T47D (cell line): ENCODE data around the gene WDR35.
A peak's percentile ranks its signal among the peaks of the same experiment; 100 is the strongest.

Source experiments
- DNase-seq, 2 experiments: peaks; one replicate each; pipeline versions ENCODE4 v3.0.0 to v3.0.0-alpha.2; 2011 to 2012; ENCODE audit warnings: low read depth in 1 of 2, low spot score in 1 of 2
- JUND ChIP-seq: IDR thresholded peaks from 2 replicates; pipeline ENCODE4 v1.6.1; 2012; ENCODE audit warnings: low read depth
- in situ Hi-C: cut with HindIII; loops from 2 replicates; pipeline ENCODE4 v1.10.0; 2016; ENCODE audit warnings: low sequenced_read_pairs, low pct_unique_long_range_greater_than_20kb

The WDR35 gene

DNA sequence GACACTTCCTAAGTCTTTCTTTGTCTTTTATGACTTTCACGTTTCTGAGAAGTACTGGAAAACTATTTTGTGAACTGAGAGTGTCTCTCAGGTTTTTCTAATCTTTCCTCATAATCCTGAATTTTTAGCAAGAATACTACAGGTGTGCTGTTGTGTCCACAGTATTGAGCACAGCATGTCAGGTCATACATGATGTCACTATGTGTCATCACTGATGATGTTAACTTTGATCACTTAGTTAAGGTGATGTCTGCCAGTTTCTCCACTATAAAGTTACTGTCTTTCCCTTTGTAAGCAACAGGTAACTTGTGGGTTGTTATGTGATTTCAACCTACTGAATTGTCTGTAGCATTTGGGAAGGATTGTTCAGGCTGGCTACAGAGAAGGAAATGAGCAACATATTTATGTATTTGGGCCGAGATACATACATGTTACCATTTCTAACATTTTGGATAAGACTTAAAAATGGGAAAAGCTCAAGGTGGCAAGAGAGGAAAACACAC is 11.5 kb upstream of the WDR35 start:
- no peak for DNase-seq
- no peak for TF ChIP-seq JUND
- in situ Hi-C loops: no loop called here

DNA sequence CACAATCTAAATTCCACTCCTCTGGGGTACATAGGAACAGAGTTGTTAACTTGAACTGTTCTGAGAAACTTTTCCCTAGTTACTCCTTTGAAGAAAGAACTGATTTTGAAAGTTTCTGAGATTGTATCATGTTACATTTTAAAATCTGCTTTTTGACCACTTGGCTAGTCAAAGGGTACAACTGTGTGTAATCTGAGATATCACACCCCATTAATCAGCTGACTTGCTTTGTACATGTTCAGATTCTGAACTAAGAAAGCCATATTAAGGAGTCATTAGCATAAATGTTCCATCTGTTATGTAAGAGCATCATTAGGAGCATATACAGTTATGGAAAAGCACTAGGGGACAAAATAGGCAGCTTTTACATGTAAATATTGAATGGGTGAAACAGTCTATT is 3.8 kb upstream of the WDR35 start:
- no peak for DNase-seq
- no peak for TF ChIP-seq JUND
- in situ Hi-C loops: no loop called here

DNA sequence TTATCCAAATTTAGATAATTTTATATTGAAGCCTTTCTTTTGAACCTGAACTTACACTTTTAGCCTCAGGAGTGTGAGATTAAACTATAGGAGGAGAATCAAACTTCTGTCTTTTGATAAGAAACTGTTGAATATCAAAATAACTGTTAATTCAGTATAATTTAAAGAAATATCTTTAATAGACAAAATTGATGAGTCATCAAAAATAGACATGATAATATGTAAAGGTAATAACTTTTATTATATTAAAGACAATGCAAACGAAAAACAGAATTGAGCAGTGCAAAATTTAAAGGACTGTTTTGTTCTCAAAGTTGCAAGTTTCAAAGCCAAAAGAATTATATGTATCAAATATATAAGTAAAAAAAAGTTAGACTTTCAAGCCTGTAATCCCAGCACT is 2.0 kb upstream of the WDR35 start:
- no peak for DNase-seq
- TF ChIP-seq JUND: no peak
- in situ Hi-C loops: no loop called here

DNA sequence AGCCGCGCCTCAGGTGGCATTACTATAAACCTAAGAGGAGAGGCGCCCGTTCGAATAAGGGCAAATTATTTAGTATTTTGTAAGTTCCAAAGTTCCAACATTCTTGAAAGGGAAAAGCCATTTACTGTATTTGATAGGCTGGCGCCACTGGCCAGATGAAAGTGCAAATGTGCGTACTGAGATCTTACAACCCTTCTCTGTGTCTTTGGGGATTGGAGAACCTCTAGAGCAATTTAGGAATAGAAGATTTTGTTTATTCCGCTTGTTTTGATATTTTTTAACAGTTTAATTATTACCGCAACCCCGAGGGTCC is 467 bp upstream of the WDR35 start:
- no peak for TF ChIP-seq JUND
- no peak for DNase-seq

DNA sequence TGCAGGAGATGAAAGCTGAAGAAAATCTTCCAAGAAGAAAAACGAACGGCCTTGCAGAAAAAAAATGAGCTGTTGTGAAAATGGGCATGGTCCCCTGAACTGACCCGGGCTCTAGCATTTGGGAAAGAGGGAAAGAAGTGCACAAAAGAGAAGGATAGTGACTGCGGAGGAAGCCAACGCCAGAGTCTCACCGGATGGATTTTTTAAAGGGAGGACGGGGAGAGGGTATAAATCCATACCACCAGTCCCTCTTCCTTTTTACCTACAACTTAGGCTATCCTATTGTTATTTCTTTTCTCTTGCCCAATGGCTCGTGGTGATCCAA is 601 bp downstream of the WDR35 start:
- in situ Hi-C loops: no loop called here
- TF ChIP-seq JUND: no peak
- DNase-seq: no peak

More for the DNA sequence above, 467 bp upstream of the WDR35 start:
- in situ Hi-C loops: no loop called here

DNA sequence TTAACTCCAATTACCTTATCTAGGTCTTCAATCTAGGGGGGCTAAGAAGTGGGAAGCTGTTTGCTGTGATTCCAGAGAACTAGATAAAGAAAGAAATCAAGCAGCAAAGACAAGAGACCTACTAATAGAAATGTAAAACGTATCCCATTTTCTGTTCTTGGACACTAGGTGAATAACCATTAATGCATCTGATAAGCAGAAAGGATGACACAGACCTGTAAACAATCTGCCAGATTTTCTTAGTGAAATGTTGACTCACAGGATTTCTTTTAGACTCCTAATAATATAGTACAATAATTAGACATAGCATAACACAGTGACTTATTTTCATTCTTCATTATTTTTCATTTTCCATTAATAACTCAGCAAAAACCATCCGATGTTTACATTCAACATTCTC is 1.3 kb downstream of the WDR35 start:
- in situ Hi-C loops: no loop called here
- no peak for DNase-seq
- TF ChIP-seq JUND: no peak

DNA sequence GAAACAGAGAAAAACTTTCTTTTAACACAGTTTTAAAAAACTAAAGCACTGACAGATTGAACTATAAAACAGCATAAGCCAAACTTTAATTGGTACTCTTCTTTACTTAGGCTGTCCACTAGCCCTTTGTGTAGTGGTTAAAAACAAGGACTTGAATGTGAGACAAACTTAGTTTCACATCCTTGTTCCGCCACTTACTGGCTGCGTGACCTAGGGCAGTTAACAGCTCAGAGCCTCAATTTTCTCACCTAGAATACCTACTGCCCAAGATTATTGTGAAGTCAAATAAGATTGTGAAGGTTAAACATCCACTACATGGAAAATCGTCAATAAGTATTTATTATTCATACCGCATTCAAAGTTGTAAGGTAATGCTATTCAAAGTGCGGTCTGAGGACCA is 2.0 kb downstream of the WDR35 start:
- no peak for DNase-seq
- no peak for TF ChIP-seq JUND
- in situ Hi-C loops: no loop called here

DNA sequence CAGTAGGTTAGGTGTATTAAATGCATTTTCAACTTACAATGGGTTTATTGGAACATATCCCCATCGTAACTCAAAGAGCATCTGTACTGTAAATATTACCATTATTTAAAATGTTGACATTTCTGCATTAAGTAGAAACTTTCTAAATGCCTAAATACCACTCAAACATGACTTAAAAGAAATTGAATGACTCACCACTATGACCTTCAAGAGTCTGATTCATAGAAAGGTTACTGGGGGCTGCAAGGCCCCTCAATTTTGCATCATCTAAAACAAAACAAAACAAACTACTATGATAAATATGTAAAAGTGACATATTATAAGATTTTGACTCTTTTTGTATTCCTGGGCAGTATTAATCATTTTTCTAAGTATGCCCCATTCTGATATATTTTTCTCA is 7.6 kb downstream of the WDR35 start:
- TF ChIP-seq JUND: no peak
- in situ Hi-C loops: no loop called here
- no peak for DNase-seq

DNA sequence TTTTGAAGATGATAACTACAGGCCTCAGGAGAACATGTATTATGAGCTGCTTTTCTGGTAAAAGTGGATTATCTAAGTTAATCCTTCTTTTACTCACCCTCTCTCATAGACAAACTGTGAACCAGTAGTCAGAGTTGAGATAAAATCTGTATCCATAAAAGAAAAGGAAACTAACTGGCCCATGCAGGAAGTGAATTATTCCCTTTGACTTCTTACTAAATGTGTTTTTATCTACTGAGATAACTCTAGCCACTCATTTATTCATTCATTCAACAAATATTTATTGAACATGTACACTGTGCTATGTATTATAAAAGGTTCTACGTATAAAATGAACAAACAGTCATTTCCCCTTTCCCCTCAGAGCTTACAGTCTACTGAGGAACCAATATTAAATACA is 10.0 kb downstream of the WDR35 start:
- DNase-seq: no peak
- in situ Hi-C loops: no loop called here
- no peak for TF ChIP-seq JUND

DNA sequence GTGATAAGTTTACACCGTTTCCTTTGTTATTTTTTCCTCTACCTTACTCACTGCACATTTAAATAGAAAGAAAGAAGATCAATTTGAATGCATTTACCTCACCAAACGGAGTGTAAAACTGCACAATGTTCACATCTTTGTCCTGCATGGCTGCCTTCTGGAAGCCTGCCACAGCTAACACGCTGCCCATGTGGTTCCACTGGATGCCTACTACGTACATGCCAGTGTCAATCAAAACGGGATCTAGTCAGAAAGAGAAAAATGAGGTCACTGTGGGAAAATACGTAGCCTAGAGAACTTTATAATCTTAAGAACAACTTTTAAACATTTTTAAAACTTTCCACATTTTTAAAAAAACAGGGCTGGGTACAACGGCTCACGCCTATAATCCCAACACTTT is 16.4 kb downstream of the WDR35 start:
- in situ Hi-C loops: no loop called here
- no peak for TF ChIP-seq JUND
- DNase-seq: no peak

DNA sequence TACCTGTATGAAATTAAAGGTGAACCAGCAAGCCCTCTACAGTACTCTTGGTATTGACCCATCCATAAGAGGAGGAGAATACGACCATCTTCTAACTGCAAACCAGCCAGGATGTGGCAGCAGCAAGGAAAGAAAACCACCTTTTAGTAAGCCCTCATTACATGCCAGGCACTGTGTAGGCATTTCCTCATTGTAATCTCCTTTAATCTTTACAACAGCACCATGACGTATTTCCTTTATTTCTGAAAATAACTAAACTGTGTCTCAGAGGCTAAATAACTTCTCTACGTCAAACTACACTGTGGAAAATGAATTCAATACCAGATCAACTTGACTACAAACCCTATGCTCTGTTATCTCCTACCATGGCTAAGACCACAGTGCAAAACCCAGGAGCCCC is 18.2 kb downstream of the WDR35 start:
- no peak for TF ChIP-seq JUND
- DNase-seq: no peak
- in situ Hi-C loops: no loop called here

DNA sequence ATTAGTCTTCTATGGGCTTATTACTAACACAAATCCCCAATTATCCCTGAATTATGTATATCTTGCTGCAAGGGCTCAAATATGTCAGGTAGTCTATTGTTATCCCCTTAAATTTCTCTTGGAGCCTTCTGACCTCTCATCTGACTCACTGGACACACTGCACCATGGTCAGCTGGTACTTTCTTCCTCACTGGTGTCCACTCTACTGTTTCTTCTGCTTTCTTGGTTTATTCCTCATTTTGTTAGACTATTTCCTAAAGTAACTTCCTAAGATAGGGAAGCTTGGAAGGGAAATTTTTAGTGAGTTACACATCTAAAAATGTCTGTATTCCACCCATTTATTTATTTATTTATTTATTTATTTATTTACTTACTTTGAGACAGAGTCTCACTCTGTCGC is 26.5 kb downstream of the WDR35 start:
- TF ChIP-seq JUND: no peak
- no peak for DNase-seq
- in situ Hi-C loops: no loop called here

DNA sequence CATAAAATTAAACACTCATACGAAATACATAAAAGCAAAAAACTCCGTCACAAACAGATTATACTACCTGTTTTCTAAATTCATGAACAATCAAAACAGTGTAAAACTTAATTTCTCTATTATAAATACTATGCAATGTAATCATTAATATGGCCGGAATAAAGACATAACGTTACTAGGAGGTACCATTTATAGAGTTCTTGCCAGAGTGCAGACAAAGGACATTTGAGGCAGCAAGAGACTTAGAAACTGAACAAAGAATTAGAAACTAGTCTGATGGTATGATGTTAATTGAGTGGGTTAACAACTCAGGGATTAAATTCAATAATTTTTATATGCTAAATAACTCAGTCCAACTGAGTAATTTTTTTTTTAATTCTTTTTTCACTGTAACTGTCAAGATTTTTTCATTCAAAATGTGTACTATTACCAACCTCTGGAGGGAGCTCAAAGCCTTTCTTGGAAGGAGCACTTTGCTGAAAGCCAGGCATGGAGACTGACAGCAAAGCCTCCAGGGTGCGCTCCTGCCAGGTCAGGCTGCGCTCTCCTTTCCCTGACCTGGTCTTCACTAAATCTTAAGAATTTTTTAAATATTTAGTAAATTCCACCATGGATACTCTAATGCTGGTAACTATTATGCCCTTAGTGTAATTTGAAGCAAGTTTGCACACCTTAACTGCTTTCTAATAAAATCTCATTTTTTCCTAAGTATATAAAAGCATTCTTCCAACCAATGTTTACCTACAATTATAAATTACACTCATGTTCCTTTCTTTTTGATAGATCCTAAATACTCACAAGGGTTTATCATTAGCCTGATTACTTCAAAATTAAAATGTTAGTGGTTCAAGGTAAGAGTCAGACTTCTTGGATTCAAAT is 34.1 kb downstream of the WDR35 start:
- peak; percentile 21 to 81 for DNase-seq
- TF ChIP-seq JUND: no peak
- in situ Hi-C loops: no loop called here

DNA sequence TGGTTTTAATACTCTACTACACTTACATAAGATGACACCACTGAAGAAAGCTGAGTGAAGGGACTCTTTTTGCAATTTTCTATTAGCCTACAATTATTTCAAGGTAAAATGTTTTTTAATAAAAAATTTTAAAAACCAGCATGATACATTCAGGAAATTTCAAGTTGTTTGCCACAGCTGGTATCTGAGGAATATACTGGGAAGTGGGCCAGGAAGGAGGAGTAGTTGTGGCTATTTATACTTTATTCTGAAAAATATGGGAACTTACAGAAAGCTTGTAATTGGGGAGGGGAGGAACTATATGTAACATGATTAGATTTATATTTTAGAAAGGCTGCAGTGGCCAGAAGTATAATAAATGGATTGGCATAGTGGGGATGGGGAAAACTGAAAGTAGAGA is 40.8 kb downstream of the WDR35 start:
- DNase-seq: no peak
- in situ Hi-C loops: no loop called here
- TF ChIP-seq JUND: no peak
